CD14-positive monocyte (primary cell): ENCODE data around the gene TRIM34. TPM values are rescaled to one million over a fixed set of nuclear protein-coding genes. Genes with fewer than 3 reads are reported as not detected.

ENCODE experiments used
- DNase-seq, 3 donors: peaks; one replicate each; pipeline ENCODE4 v3.0.0-alpha.2; 2011 to 2022
- H2AFZ ChIP-seq: 2 replicates; pipeline ENCODE4 v1.6.0; 2012; ENCODE audit warnings: mild to moderate bottlenecking, low read depth, low read length, inconsistent platforms; ENCODE audit not compliant: insufficient read depth, poor library complexity, severe bottlenecking
- H3K27ac ChIP-seq, 2 donors: 1 replicate in 1 of 2; 2 replicates in 1 of 2; pipeline ENCODE4 v1.5.1; 2012 to 2013; ENCODE audit warnings: low read length in 2 of 2, control low read depth in 1 of 2, inconsistent platforms in 1 of 2, low read depth in 1 of 2, mild to moderate bottlenecking in 1 of 2
- H3K27me3 ChIP-seq, 2 donors: one replicate each; pipeline versions ENCODE4 v1.6.0 to v1.6.1; 2011 to 2013; ENCODE audit warnings: low read length in 2 of 2; ENCODE audit not compliant: control insufficient read depth in 2 of 2, insufficient read depth in 2 of 2
- H3K36me3 ChIP-seq, 2 donors: replicated peaks in 1 of 2; 1 replicate in 1 of 2; 2 replicates in 1 of 2; pipeline versions ENCODE4 v1.5.1 to v1.6.1; 2012 to 2013; ENCODE audit warnings: low read length in 2 of 2, control low read depth in 1 of 2, inconsistent platforms in 1 of 2, mild to moderate bottlenecking in 1 of 2; ENCODE audit not compliant: insufficient read depth in 2 of 2, control insufficient read depth in 1 of 2
- H3K4me1 ChIP-seq, 2 donors: 1 replicate in 1 of 2; 2 replicates in 1 of 2; pipeline versions ENCODE4 v1.5.1 to v1.6.1; 2012 to 2013; ENCODE audit warnings: low read length in 2 of 2, control low read depth in 1 of 2, inconsistent platforms in 1 of 2, mild to moderate bottlenecking in 1 of 2, moderate library complexity in 1 of 2; ENCODE audit not compliant: insufficient read depth in 2 of 2, control insufficient read depth in 1 of 2
- H3K4me2 ChIP-seq: replicated peaks from 2 replicates; pipeline ENCODE3; 2012; ENCODE audit warnings: low read length, moderate library complexity, mild to moderate bottlenecking; ENCODE audit not compliant: poor library complexity, severe bottlenecking; ENCODE audit errors: extremely low read depth
- H3K4me3 ChIP-seq, 3 experiments: fragments of 200-600 bp in 1 of 3; sonication (generic) in 1 of 3; replicated peaks in 1 of 3; 1 replicate in 2 of 3; 2 replicates in 1 of 3; pipeline ENCODE4 v1.5.1; 2011 to 2013; ENCODE audit warnings: low read length in 3 of 3, mild to moderate bottlenecking in 3 of 3, control low read depth in 2 of 3, low read depth in 2 of 3, inconsistent platforms in 1 of 3, moderate library complexity in 1 of 3
- H3K79me2 ChIP-seq: 2 replicates; pipeline ENCODE4 v1.6.0; 2012; ENCODE audit warnings: mild to moderate bottlenecking, control low read depth, inconsistent platforms, low read length, moderate library complexity; ENCODE audit not compliant: insufficient read depth
- H3K9ac ChIP-seq: 2 replicates; pipeline ENCODE4 v1.6.0; 2017; ENCODE audit warnings: low read length, mild to moderate bottlenecking; ENCODE audit not compliant: insufficient read depth, poor library complexity, severe bottlenecking
- H3K9me3 ChIP-seq, 2 donors: replicated peaks in 1 of 2; 1 replicate in 1 of 2; 2 replicates in 1 of 2; pipeline versions ENCODE4 v1.5.1 to v1.6.1; 2012 to 2013; ENCODE audit warnings: low read length in 2 of 2, control low read depth in 1 of 2; ENCODE audit not compliant: control insufficient read depth in 1 of 2, insufficient read depth in 1 of 2
- H4K20me1 ChIP-seq: 2 replicates; pipeline ENCODE4 v1.6.0; 2012; ENCODE audit warnings: mild to moderate bottlenecking, low read length, control low read depth, moderate library complexity; ENCODE audit not compliant: insufficient read depth
- H3K27ac Mint-ChIP-seq, 7 donors: one replicate each; pipeline ENCODE4 v1.8.0; 2020; ENCODE audit warnings: mild to moderate bottlenecking in 7 of 7, mixed read lengths in 7 of 7, moderate library complexity in 6 of 7, inconsistent platforms in 2 of 7
- H3K27me3 Mint-ChIP-seq, 3 donors: one replicate each; pipeline ENCODE4 v1.8.0; 2021 to 2022; ENCODE audit warnings: low read depth in 3 of 3, mild to moderate bottlenecking in 3 of 3, mixed read lengths in 3 of 3, moderate library complexity in 3 of 3, inconsistent platforms in 1 of 3
- H3K36me3 Mint-ChIP-seq, 2 donors: one replicate each; pipeline ENCODE4 v1.8.0; 2020; ENCODE audit warnings: mixed read lengths in 2 of 2, inconsistent platforms in 1 of 2, mild to moderate bottlenecking in 1 of 2
- H3K4me1 Mint-ChIP-seq: one replicate; pipeline ENCODE4 v1.8.0; 2020; ENCODE audit warnings: mild to moderate bottlenecking, mixed read lengths
- H3K4me3 Mint-ChIP-seq, 2 donors: one replicate each; pipeline ENCODE4 v1.8.0; 2020; ENCODE audit warnings: mild to moderate bottlenecking in 2 of 2, mixed read lengths in 2 of 2, moderate library complexity in 1 of 2
- H3K9me3 Mint-ChIP-seq, 7 donors: one replicate each; pipeline ENCODE4 v1.8.0; 2020 to 2022; ENCODE audit warnings: mixed read lengths in 7 of 7, mild to moderate bottlenecking in 6 of 7, moderate library complexity in 6 of 7, inconsistent platforms in 2 of 7
- CTCF ChIP-seq: fragments of 200-600 bp; IDR thresholded peaks from one replicate; pipeline ENCODE4 v1.8.0; 2022; ENCODE audit warnings: antibody characterized with exemption, mild to moderate bottlenecking
- WGBS: methylation state at CpG from one replicate; pipeline ENCODE4 v1.1.5; 2013; ENCODE audit warnings: missing lambda C conversion rate; ENCODE audit not compliant: insufficient coverage; 5-methylcytosine and 5-hydroxymethylcytosine counted together
- intact Hi-C, 2 donors: fragments of 100-400 bp; cut with micrococcal nuclease; formaldehyde crosslinking; loops; one replicate each; pipeline versions ENCODE4 v1.15.0 to v1.15.1; 2023
- polyA plus RNA-seq, 3 donors: library from polyadenylated mRNA; depleted of rRNA in 1 of 3; unstranded in 2 of 3; stranded (reverse) in 1 of 3; fragments of 300-500 nt in 2 of 3; fragments of >200 nt in 1 of 3; fragmentation: Illumina TruSeq in 2 of 3; gene quantifications; 1 replicate in 2 of 3; 2 replicates in 1 of 3; pipeline ENCODE4 v1.2.3, GENCODE V29; 2012 to 2021

TRIM34 gene
- polyA plus RNA-seq, 3 donors, result 21.9 to 25.7 (median 23.5) TPM

GRCh38 chr11:5688482-5688881 is 63.7 kb downstream of the TRIM34 start:
- H3K4me2 ChIP-seq, result no peak overlapping the region
- peak overlapping the region in 1 of 3 experiments; percentile 13 for H3K4me3 ChIP-seq
- H3K4me3 Mint-ChIP-seq, result no peak overlapping the region
- H3K9me3 Mint-ChIP-seq, result peaks cover 0 to 3% (median 0%) of the 10 kb centered on the region in 7 donors
- DNase-seq, result no peak
- WGBS, result no CpG with 5 or more reads among the region's 1 CpG
- peaks cover 40 to 44% of the 10 kb centered on the region in 2 donors for H3K4me1 ChIP-seq
- H3K36me3 ChIP-seq, result peaks cover 0 to 5% of the 10 kb centered on the region in 2 donors
- no peak overlapping the region for H3K9ac ChIP-seq
- peak overlapping the region; percentile 43 to 92 for H3K27ac ChIP-seq
- H3K4me1 Mint-ChIP-seq, result peaks cover 48% of the 10 kb centered on the region
- no peak for TF ChIP-seq CTCF
- H3K36me3 Mint-ChIP-seq, result peaks cover 3 to 8% of the 10 kb centered on the region in 2 donors
- H3K9me3 ChIP-seq, result no peaks in the 10 kb centered on the region
- peaks cover 6% of the 10 kb centered on the region for H4K20me1 ChIP-seq
- no peaks in the 10 kb centered on the region for H3K27me3 ChIP-seq
- no peaks in the 10 kb centered on the region for H3K27me3 Mint-ChIP-seq
- peak overlapping the region; percentile 70 to 100 (median 98) for H3K27ac Mint-ChIP-seq
- intact Hi-C loops, result loop anchor here (5.0 kb wide), 2 partner anchors 66 to 129 kb away; no protein-coding TSS in a partner anchor
- peaks cover 65% of the 10 kb centered on the region for H3K79me2 ChIP-seq
- H2AFZ ChIP-seq, result no peak overlapping the region

- Mint-ChIP-seq H3K4me3 (peak within 1 kb of the TSS; percentile 90 to 97), H3K4me1 (peaks cover 46% of the 10 kb centered on the region), H3K9me3 (peaks cover 0 to 3% (median 0%) of the 10 kb centered on the region in 7 donors), H3K27ac (peak within 1 kb of the TSS; percentile 96 to 100 (median 99)), H3K27me3 (no peaks in the 10 kb centered on the region), H3K36me3 (peaks cover 7 to 12% of the 10 kb centered on the region in 2 donors)
- H4K20me1 ChIP-seq, result peaks cover 17% of the 10 kb centered on the region
- no peaks in the 10 kb centered on the region for H3K27me3 ChIP-seq
- H3K27ac ChIP-seq, result peak within 1 kb of the TSS; percentile 81 to 92
- peak within 1 kb of the TSS; percentile 94 for H3K4me2 ChIP-seq
- DNase-seq, result peak; percentile 73 to 93 (median 89)
- H3K9me3 ChIP-seq, result no peaks in the 10 kb centered on the region
- H2AFZ ChIP-seq, result peak within 1 kb of the TSS; percentile 58
- peaks cover 67% of the 10 kb centered on the region for H3K79me2 ChIP-seq
- peaks cover 40 to 42% of the 10 kb centered on the region in 2 donors for H3K4me1 ChIP-seq
- WGBS, result no CpG with 5 or more reads among the region's 2 CpGs
- intact Hi-C loops, result loop anchor here (5.0 kb wide), 2 partner anchors 67 to 128 kb away; no protein-coding TSS in a partner anchor
- peak within 1 kb of the TSS; percentile 82 to 100 (median 83) for H3K4me3 ChIP-seq
- TF ChIP-seq CTCF, result no peak
- H3K9ac ChIP-seq, result peak within 1 kb of the TSS; percentile 73
- H3K36me3 ChIP-seq, result peaks cover 7 to 16% of the 10 kb centered on the region in 2 donors
Measured at GRCh38 chr11:5689551-5689983, 64.8 kb downstream of the TRIM34 start, which contains the start of gene TRIM22. TSS of gene TRIM22 (plus strand) at chr11:5689790. CDS start at chr11:5696233, 6,443 bp downstream.
